KBM-7 (cell line): Measurements from ENCODE around the gene KIF18B.

Experiments used
- DNase-seq: peaks from one replicate; pipeline ENCODE4 v3.0.0-alpha.2; 2015
- in situ Hi-C: fragments of 300-500 bp; cut with MboI; formaldehyde crosslinking; loops from 2 replicates; pipeline ENCODE4 v1.14.3; 2020; ENCODE audit warnings: low sequenced_read_pairs, low pct_unique_long_range_greater_than_20kb, mixed read lengths

The KIF18B gene

DNA sequence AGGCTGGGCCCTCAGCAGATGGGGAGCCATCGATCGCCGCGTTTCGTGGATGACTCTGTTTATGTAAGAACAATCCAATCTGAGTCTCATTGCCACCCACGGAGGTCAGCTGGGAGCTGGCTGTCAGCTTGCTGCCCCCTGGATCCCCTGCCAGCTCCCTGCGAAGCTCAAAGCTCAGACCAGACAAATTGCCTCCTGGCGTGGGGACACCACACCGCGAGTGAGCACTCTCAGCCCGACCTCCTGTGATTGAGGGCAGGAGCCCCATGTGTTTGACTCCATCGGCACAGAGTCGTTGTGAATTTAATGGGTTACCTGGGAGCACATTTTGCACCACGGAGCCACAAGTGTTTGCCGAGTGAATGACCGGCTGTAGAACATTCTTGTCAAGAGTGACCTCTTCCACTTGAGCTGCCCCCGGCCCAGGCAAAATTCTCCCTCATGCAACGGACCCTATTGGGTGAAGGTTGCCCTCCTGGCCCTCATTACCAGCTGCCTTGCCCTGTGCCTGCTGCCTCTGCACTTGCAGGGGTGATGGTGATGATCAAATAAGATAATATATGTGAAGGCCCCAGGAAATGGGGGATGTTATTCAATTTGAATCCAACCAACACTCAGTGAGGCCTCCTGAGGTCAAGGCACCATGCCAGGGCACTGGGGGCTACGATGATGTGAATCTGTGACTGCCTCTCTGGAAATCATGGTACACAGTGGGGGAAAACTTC lies 24.7 kb downstream of the KIF18B start:
- no peak for DNase-seq
- in situ Hi-C loops = loop anchor here (25.0 kb wide), 2 partner anchors 89 to 189 kb away; no protein-coding TSS in a partner anchor

DNA sequence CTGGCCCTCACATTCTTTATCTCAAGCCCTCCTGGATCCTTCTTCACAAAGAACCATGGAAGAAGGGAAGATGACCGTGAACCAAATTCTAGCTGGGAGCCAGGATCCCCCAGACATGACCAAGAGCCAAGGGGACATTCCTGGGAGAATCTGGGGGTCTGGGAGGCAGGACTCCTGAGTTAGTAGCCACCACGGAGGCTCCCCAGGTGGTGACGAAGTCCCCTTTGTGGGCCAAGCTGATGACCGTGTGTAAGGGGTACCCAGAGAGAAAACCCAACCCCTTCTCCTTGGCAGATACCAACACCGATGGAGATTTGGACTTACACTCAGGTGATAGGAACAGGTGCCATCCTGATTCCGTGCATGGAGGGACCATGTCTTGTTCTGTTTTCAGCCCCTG lies 25.4 kb downstream of the KIF18B start:
- DNase-seq = no peak
- in situ Hi-C loops = loop anchor here (25.0 kb wide), 2 partner anchors 90 to 190 kb away; no protein-coding TSS in a partner anchor

DNA sequence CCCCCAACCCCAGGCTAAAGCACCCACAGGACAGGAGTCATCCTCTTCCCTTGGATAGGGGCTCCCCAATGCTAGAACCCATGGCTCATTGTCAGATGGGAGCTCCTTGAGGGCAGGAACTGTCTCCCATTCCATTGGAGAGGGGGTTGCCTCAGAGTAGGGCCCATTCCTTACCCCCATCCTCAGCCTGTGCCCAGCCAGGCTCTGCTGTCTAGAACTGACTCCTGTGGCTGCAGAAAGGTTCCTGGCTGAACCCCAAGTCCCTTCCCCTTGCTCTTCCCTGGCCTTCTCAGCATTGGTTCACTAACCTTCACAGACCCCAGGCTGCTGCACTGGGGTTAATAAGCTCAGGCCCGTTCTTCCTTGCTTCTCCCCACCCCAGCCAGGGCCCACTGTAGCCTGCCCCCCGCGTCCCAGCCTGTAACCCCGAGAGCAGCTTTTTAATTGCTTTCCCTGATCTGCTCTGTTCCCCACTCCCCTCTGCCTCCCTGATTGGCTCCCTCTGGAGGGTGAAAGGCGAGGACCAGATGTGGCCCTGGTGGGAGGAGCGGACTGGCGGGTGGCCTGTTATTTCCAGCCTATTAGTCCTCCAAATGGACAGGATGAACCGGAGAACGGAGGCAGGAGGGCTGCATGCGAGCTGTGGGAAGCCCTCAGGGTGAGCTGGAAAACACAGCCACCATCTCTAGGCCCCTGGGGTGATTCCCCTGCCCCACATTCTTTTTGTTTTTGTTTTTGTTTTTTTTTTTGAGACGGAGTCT lies 26.3 kb downstream of the KIF18B start:
- in situ Hi-C loops = loop anchor here (25.0 kb wide), 2 partner anchors 91 to 191 kb away; no protein-coding TSS in a partner anchor
- DNase-seq = no peak

DNA sequence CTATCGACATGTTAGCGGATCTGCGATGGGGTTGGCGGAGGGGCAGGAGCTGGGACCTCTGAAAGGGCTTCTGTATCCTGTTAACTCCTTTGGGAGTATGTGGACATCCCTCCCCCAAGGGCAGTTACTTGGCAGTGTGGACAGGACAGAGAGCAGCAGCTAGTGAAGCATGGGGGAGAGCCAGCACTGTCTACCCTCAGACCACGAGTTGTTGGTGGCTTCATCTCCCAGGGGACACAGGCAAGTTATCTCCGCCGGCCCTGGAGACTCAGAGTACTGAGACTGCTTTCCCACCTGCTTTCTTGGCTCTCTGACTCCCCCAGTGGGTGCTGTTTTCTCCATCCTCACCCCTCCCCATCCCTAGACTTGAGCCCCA lies 27.0 kb downstream of the KIF18B start:
- in situ Hi-C loops = loop anchor here (25.0 kb wide), 2 partner anchors 92 to 192 kb away; no protein-coding TSS in a partner anchor
- no peak for DNase-seq

DNA sequence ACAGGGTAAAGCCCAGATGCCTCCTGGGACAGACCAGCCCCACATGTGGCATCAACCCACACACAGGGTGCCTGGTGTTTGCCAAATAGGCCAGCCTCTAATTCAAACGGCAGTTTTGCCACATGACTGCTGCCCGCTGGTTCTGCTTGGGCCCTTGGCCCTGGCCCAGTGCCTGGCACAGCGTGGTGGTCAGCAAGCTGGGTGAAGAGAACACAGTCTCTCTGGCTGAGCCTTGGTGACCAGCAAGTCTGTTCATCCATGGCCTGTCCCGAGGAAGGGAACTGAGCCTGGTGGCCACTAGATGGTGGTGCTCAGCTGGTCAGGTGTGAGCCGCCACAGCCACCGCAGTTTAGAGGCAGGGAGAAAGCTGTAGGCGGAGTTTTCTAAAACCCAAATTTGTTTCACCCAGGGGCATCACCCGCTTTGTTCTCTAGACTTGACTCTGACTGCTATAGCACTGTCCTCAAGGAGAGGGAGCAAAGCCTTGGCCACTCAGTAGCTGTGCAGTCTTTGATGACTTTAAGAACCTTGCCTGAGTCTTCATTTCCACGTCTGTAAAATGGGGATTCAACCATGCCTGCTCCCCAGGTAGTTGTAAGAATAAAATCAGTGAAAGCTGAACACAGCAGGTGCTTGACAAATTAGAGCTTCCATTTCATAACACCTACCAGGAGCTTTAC lies 27.5 kb downstream of the KIF18B start:
- in situ Hi-C loops = loop anchor here (25.0 kb wide), 2 partner anchors 92 to 192 kb away; no protein-coding TSS in a partner anchor
- DNase-seq = peak; percentile 73

DNA sequence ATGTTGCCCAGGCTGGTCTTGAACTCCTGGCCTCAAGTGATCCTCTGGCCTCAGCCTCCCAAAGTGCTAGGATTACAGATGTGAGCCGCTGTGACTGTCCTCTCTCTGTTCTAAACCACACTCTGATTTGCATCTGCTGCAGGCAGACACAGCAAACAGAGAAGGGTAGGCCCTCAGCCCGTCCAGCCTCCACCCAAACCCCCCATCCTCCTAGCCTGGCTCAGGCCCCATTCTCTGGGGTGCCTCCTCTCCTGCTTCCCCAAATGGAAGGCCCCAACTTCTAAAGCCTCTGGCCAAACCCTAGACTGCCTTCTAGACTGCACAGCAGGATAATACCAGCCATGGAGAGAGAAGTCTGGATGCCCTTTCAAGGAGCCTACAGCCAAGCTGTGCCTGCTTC lies 28.2 kb downstream of the KIF18B start:
- no peak for DNase-seq
- in situ Hi-C loops = loop anchor here (25.0 kb wide), 2 partner anchors 93 to 193 kb away; no protein-coding TSS in a partner anchor

DNA sequence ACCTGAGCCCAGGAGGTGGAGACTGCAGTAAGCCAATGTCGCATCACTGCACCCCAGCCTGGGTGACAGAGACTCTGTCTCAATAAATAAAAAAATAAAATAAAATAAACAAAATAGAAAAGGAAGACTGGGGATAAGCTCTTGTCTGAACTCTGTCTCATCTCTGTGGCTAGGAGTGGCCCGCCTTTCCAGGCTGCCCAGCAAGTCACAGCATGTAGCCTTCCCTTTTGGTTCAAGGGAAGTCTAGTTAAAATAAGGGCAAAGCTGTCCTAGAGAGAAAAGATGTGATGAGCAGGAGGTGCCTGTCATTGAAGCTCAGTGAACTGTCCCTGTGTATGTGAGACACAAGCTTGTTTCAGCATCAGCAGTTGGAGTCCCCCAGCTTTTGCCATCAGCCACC lies 29.6 kb downstream of the KIF18B start:
- DNase-seq = no peak
- in situ Hi-C loops = loop anchor here (25.0 kb wide), 2 partner anchors 94 to 194 kb away; no protein-coding TSS in a partner anchor

DNA sequence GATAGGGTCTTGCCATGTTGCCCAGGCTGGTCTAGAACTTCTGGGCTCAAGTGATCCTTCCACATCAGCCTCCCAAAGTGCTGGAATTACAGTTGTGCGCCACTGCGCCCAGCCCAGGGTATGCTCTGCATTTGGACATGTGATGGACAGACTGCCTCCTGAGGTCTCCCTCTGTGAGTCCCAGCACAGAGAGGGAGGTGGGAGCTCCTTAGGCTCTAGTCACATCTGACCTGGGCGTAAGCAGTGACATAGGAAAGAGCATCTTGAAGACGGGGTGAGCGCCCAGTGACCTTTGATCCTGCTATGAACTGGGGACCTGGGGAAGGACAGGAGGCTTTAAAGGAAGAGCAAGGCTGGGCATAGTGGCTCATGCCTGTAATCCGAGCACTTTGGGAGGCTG lies 30.1 kb downstream of the KIF18B start:
- in situ Hi-C loops = loop anchor here (25.0 kb wide), 2 partner anchors 95 to 195 kb away; no protein-coding TSS in a partner anchor

DNA sequence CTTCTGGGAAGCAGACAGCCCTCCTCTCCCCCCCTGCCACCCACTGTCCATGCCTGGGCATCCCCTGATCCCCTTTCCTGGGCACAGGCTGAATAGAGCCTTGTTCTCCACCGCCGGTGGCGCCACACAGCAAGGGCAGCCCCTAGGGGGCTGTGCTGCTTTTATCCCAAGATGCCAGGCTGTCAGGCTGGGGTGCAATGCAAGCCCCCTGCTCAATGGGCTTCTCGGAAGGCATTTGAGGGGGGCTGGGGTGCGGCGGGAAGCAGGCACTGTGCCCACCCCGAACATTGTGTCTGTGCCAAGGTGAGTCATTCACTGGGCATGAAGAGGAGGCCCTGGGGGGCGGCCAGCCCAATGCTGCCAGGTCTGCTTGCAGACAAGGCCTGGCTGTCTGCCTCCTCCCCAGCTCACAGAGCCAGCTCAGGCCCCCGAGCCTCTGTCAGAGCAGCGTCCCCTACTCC lies 30.8 kb downstream of the KIF18B start:
- no peak for DNase-seq
- in situ Hi-C loops = loop anchor here (25.0 kb wide), 2 partner anchors 95 to 195 kb away; no protein-coding TSS in a partner anchor

More for the DNA sequence above, 30.1 kb downstream of the KIF18B start:
- no peak for DNase-seq

DNA sequence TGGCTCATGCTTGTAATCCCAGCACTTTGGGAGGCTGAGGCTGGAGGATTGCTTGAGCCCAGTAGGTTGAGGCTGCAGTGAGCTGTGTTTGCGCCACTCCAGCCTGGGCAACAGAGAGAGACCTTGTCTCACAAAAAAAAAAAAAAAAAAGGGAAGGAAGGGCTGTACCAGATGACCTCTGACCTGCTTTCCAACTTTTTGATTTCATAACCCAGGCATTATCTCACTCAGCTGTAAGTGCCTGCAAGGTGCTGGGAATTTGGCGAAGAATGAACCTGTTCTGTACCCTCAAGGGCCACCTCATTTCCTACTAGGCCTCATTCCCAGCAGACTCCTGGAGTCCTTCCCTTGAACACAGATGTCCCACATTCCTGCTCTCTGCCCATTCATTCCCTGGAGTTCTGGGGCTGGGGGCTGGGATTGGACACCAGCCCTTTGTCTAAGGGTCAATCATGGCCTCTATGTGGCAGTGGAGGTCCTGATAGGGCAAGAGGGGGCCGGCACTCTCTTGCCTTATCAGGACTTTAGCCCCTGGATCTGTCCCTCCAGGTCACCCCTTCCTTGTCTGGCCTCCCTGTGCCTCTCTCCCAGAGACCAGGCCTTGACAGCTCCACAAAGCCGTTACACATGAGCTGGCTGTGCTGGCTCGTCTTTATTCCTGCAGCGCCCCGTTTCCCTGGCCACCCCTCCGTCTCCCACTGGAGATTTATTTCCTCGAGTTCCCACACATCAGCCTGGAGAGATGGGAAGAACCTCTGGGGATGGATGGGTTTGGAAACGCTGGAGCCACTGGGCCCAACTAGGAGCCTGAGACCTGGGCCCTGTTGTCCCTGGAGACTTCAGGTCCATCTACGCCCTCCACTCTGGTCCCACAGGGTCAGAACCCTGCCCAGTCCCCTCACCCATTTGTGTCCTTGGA lies 31.5 kb downstream of the KIF18B start:
- in situ Hi-C loops = loop anchor here (25.0 kb wide), 2 partner anchors 96 to 196 kb away; no protein-coding TSS in a partner anchor
- no peak for DNase-seq

DNA sequence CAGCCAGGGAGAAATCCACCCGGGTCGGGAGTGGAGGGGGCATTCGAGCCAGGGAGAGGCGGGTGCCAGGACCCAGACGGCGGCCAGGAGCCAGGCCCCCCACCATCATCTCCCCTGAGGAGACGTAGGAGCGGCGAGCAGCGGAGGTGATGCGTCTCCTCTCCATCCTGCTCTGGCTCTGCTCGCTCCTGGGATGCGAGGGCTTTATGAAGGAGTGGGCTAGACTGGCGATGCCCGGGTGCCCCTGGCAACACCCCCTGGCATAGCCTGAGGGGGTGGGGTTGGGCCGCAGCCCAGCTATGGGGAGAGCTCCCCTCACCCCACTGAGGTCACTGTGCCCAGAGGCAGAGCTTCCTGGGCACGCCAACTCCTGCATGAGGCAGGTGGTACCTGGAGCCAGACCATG lies 32.2 kb downstream of the KIF18B start, which contains the start of gene GFAP:
GFAP (minus strand) TSS at position 180 of the 406 bp plus-strand sequence; CDS start at position 166, 14 bp downstream.
- in situ Hi-C loops = loop anchor here (25.0 kb wide), 2 partner anchors 97 to 197 kb away; no protein-coding TSS in a partner anchor

DNA sequence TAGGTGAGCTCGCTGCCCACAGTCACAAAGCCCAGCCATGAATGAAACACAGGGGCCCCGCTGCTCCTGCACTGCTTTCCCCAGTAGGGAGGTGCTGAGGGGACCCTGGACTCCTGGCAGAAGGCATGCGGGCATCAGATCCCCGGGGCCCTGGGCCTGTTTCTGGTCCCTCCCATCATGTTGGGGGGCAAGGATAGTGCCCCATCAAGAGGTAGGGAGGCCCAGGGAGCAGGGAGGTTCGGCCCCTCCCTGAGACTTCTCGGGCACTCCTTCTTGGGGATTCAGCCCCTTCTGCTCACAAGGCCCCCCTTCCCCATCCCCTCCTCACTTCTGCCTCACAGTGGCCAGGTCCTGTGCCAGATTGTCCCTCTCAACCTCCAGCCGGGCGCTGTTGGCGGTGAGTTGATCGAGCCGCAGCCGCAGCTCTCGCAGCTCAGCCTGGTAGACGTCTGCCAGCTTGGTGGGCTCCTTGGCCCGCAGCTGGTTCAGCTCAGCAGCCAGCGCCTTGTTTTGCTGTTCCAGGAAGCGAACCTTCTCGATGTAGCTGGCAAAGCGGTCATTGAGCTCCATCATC lies 32.8 kb downstream of the KIF18B start:
- in situ Hi-C loops = loop anchor here (25.0 kb wide), 2 partner anchors 98 to 198 kb away; no protein-coding TSS in a partner anchor

More for the DNA sequence above, 32.2 kb downstream of the KIF18B start, which contains the start of gene GFAP:
- DNase-seq = no peak

DNA sequence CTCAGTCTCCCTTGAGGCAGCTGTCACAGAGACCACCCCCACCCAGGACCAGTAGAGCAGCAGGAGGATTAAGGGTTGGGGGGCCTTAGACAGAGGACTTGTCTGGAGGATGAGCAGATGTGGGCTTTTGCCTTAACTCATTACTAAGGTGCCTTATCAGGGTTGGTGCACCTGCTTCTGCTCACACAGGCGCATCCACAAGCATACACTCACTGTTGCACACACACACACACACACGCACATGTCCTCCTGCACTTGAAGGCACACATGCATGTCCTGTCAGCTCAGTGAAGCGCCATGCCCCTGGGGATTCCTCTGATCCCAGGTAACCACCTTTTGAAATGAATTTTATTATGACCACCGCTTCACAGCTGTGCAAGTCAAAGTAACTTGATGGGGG lies 33.4 kb downstream of the KIF18B start:
- no peak for DNase-seq
- in situ Hi-C loops = loop anchor here (25.0 kb wide), 2 partner anchors 98 to 198 kb away; no protein-coding TSS in a partner anchor

More for the DNA sequence above, 32.8 kb downstream of the KIF18B start:
- no peak for DNase-seq

DNA sequence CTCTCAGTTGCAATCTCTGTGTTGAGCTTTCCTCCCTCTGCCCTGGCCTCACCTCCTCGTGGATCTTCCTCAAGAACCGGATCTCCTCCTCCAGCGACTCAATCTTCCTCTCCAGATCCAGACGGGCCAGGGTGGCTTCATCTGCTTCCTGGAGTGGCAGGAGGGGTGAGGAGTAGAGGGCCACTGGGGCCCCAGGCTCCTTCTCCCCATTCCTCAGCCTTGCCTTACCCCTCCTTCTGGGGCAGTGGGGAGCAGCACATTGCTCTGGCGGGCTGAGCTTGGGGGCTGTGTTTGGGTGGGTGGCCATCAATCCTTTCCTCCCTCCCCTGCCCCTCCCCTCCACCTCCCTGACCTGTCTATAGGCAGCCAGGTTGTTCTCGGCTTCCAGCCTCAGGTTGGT lies 33.9 kb downstream of the KIF18B start:
- in situ Hi-C loops = loop anchor here (25.0 kb wide), 2 partner anchors 99 to 199 kb away; no protein-coding TSS in a partner anchor
- DNase-seq = no peak

DNA sequence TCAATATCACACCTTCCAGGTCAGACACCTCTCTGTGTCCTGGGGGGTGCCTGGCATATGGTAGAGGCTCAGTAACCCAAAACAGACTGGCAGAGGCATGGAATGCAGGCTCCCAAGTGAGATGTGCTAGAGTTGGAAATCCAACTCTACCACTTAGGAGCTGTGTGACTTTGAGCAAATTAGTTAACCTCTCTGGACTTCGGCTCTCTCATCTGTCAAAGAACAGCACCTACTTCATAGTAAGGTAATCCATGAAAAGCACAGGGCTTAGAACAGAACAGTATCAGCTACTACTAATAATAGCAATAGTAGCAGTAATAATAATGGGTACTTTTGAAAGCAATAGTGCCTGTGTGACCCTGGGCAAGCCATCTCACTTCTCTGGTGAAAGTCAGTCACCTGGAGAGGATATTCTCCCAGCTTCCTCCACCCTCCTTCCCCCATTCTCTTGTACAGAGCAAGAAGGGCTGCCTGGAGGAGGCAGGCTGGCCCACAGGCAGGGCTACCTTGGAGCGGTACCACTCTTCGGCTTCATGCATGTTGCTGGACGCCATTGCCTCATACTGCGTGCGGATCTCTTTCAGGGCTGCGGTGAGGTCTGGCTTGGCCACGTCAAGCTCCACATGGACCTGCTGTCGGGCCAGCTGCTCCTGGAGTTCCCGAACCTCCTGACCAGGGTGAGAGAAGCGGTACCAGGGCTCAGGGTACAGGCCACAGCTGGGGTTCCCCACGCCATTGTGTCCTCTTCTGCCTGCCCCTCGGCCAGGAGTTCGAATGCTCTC lies 34.6 kb downstream of the KIF18B start:
- in situ Hi-C loops = loop anchor here (25.0 kb wide), 2 partner anchors 99 to 199 kb away; no protein-coding TSS in a partner anchor
- DNase-seq = no peak
